ENCODE measurements around the gene IQSEC3. TPM values are rescaled to one million over a fixed set of nuclear protein-coding genes. Genes with fewer than 3 reads are reported as not detected.
A peak's percentile ranks its signal among the peaks of the same experiment; 100 is the strongest.

The IQSEC3 gene
- total RNA-seq, 1 experiment from 2014 or later: 1.7 TPM

DNA sequence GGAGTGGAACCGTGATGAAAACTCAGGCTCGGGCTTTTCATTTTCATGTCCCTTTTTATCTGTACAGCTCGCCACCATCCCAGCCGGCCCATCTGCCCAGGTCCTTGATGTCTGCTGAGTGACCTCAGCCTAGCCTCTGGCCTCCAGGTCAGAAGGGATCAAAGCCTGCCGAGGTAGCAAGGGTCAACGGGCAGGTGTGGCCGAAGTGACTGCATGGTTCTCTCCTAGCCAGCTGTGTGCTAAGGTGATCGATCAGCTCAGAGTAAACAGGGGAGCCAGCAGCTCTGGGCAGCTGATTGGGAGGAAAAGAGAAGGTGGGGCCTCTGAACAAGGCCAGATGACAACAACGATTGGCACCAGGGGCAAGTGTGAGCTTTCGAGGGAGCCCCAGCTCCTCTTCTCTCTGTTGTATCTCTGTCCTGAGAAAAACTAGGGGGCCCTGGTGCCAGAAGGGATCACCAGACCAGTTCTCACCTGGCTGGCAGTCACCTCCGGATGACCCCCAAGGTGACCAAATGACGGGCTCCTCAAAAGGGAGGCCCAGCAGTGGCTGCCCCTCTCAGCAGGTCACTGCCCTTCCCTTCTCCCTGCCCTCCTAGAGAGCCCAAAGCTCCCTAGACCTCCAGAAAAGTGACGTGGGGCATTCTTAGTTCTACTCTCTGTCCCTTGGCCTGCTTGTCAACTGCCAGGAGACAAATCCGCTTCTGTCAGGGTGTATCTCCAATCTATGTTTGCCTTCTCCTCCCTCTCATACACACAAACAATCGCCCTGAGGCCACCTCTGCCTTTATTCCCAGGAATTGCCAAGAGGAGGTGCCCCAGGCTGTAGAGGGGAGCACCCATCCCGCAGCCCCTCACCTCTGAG lies 143.9 kb downstream of the IQSEC3 start:
- Mint-ChIP-seq H3K9me3 (peaks cover 9% of the 10 kb centered on the region), H3K36me3 (no peaks in the 10 kb centered on the region), H3K4me3 (no peak overlapping the region), H3K27me3 (ENCODE audit: low read depth) (peaks cover 55% of the 10 kb centered on the region), H3K27ac (no peak overlapping the region), H3K4me1 (peaks cover 27% of the 10 kb centered on the region)
- ATAC-seq: no peak
- TF ChIP-seq GABPB1 (CRISPR knock-in tag; IDR thresholded peaks at IDR 0.05): peak; percentile 89
- TF ChIP-seq, protein P1, sequence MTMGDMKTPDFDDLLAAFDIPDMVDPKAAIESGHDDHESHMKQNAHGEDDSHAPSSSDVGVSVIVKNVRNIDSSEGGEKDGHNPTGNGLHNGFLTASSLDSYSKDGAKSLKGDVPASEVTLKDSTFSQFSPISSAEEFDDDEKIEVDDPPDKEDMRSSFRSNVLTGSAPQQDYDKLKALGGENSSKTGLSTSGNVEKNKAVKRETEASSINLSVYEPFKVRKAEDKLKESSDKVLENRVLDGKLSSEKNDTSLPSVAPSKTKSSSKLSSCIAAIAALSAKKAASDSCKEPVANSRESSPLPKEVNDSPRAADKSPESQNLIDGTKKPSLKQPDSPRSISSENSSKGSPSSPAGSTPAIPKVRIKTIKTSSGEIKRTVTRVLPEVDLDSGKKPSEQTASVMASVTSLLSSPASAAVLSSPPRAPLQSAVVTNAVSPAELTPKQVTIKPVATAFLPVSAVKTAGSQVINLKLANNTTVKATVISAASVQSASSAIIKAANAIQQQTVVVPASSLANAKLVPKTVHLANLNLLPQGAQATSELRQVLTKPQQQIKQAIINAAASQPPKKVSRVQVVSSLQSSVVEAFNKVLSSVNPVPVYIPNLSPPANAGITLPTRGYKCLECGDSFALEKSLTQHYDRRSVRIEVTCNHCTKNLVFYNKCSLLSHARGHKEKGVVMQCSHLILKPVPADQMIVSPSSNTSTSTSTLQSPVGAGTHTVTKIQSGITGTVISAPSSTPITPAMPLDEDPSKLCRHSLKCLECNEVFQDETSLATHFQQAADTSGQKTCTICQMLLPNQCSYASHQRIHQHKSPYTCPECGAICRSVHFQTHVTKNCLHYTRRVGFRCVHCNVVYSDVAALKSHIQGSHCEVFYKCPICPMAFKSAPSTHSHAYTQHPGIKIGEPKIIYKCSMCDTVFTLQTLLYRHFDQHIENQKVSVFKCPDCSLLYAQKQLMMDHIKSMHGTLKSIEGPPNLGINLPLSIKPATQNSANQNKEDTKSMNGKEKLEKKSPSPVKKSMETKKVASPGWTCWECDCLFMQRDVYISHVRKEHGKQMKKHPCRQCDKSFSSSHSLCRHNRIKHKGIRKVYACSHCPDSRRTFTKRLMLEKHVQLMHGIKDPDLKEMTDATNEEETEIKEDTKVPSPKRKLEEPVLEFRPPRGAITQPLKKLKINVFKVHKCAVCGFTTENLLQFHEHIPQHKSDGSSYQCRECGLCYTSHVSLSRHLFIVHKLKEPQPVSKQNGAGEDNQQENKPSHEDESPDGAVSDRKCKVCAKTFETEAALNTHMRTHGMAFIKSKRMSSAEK (CRISPR knock-in tag; IDR thresholded peaks at IDR 0.05; ENCODE audit: borderline replicate concordance): no peak
- TF ChIP-seq ZBTB21 (CRISPR knock-in tag; IDR thresholded peaks at IDR 0.05; ENCODE audit: borderline replicate concordance): no peak
- no peak for TF ChIP-seq ZNF138 (CRISPR knock-in tag; conservative IDR thresholded peaks at IDR 0.05)
- POLR2A ChIA-PET: no interaction called here
- DNase-seq (ENCODE audit: low spot score): no peak
- CTCF ChIA-PET: interaction anchor here (1.0 to 3.9 kb wide), 2 partner anchors 9 to 12 kb away, joined by 3 to 36 read pairs; no protein-coding TSS in a partner anchor

DNA sequence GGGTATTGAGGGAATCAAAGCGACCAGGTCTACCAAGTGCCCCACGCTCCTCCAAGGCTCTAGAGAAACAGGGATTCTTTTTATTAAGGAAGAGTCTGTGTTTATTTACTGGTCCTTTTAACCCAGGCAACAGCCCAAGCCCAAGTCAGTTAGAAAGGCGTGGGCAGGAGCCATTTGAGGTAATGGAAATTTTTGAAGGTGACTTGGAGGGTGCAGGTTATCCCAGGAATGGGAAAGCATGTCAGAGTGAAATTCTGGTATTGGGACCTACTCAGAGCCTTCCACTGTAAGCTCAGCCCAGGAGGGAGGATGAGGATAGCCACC lies 144.5 kb downstream of the IQSEC3 start:
- Mint-ChIP-seq H3K36me3 (no peaks in the 10 kb centered on the region), H3K9me3 (peaks cover 4% of the 10 kb centered on the region), H3K27ac (no peak overlapping the region), H3K4me3 (no peak overlapping the region), H3K27me3 (ENCODE audit: low read depth) (peaks cover 49% of the 10 kb centered on the region), H3K4me1 (peaks cover 27% of the 10 kb centered on the region)
- ChIA-PET POLR2A (no interaction called here), CTCF (interaction anchor here (1.0 to 3.9 kb wide), 4 partner anchors 9 to 21 kb away, joined by 3 to 36 read pairs (median 6); no protein-coding TSS in a partner anchor)
- no peak for ATAC-seq
- no peak for DNase-seq (ENCODE audit: low spot score)
- TF ChIP-seq, protein P2, sequence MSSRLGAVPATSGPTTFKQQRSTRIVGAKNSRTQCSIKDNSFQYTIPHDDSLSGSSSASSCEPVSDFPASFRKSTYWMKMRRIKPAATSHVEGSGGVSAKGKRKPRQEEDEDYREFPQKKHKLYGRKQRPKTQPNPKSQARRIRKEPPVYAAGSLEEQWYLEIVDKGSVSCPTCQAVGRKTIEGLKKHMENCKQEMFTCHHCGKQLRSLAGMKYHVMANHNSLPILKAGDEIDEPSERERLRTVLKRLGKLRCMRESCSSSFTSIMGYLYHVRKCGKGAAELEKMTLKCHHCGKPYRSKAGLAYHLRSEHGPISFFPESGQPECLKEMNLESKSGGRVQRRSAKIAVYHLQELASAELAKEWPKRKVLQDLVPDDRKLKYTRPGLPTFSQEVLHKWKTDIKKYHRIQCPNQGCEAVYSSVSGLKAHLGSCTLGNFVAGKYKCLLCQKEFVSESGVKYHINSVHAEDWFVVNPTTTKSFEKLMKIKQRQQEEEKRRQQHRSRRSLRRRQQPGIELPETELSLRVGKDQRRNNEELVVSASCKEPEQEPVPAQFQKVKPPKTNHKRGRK (CRISPR knock-in tag; IDR thresholded peaks at IDR 0.05; ENCODE audit: borderline replicate concordance): no peak
- TF ChIP-seq, protein P3, sequence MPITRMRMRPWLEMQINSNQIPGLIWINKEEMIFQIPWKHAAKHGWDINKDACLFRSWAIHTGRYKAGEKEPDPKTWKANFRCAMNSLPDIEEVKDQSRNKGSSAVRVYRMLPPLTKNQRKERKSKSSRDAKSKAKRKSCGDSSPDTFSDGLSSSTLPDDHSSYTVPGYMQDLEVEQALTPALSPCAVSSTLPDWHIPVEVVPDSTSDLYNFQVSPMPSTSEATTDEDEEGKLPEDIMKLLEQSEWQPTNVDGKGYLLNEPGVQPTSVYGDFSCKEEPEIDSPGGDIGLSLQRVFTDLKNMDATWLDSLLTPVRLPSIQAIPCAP (CRISPR knock-in tag; IDR thresholded peaks at IDR 0.05): no peak
- TF ChIP-seq, protein P4, sequence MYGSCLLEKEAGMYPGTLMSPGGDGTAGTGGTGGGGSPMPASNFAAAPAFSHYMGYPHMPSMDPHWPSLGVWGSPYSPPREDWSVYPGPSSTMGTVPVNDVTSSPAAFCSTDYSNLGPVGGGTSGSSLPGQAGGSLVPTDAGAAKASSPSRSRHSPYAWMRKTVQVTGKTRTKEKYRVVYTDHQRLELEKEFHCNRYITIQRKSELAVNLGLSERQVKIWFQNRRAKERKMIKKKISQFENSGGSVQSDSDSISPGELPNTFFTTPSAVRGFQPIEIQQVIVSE (CRISPR knock-in tag; IDR thresholded peaks at IDR 0.05; ENCODE audit: borderline replicate concordance): no peak
- no peak for TF ChIP-seq NR1H2 (CRISPR knock-in tag; IDR thresholded peaks at IDR 0.05)
- no peak for TF ChIP-seq FOXJ3 (CRISPR knock-in tag; IDR thresholded peaks at IDR 0.05; ENCODE audit: borderline replicate concordance)
- TF ChIP-seq NFYB (CRISPR knock-in tag; conservative IDR thresholded peaks at IDR 0.05; ENCODE audit: low read depth): no peak
- TF ChIP-seq, protein P5, sequence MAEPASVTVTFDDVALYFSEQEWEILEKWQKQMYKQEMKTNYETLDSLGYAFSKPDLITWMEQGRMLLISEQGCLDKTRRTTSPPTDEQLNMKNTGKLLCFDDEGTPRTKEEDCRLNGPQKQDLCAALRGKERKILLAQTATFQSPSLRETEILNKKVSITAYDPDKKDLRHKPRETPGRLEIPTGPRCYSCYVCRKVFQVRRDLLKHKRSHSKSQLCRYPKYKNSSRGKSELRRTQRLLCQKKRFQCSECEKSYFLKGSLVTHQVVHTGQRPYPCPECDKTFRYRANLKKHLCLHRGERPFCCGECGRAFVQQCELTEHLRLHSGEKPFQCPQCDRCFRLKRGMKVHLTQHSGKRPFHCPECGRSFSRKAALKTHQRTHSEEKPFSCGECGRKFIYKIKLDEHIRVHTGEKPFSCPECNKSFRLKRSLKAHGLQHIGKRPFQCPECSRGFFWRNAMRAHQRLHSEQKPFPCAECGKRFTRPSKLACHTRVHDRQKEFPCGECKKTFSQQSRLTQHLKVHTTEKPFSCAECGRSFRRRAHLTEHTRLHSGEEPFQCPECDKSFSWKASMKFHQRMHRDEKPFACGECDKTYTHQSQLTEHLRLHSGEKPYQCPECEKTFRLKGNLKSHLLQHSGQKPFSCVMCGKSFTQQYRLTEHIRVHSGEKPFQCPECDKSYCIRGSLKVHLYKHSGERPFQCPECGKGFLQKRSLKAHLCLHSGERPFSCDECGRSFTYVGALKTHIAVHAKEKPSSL (CRISPR knock-in tag; conservative IDR thresholded peaks at IDR 0.05): no peak
- no peak for TF ChIP-seq SMAD4 (CRISPR knock-in tag; IDR thresholded peaks at IDR 0.05)
